LNCAP (cell line): Measurements from ENCODE around the gene SLC26A2.

Experiments
- CTCF ChIP-seq: fragments of 450-650 bp; IDR thresholded peaks from 2 replicates; pipeline ENCODE4 v1.5.1; 2017; ENCODE audit warnings: mild to moderate bottlenecking

SLC26A2 gene

GRCh38 chr5:150006318-150006717 lies 45.8 kb downstream of the SLC26A2 start:
- no peak for TF ChIP-seq CTCF

GRCh38 chr5:150007050-150007449 lies 46.5 kb downstream of the SLC26A2 start:
- TF ChIP-seq CTCF, result no peak

GRCh38 chr5:150009671-150010387 lies 49.3 kb downstream of the SLC26A2 start:
- no peak for TF ChIP-seq CTCF

GRCh38 chr5:150013931-150014330 lies 53.4 kb downstream of the SLC26A2 start:
- TF ChIP-seq CTCF, result no peak

- no peak for TF ChIP-seq CTCF
These were observed 53.9 kb downstream of the SLC26A2 start for GRCh38 chr5:150014456-150014855.

GRCh38 chr5:150015415-150015814 lies 54.9 kb downstream of the SLC26A2 start:
- TF ChIP-seq CTCF, result no peak

GRCh38 chr5:150016537-150016936 lies 56.0 kb downstream of the SLC26A2 start:
- TF ChIP-seq CTCF, result no peak
